Effector CD4-positive, alpha-beta T cell (primary cell): ENCODE data around the gene OBSL1.

Experiments used
- DNase-seq: peaks from one replicate; pipeline ENCODE4 v3.0.0-alpha.2; 2020

The OBSL1 gene

DNA sequence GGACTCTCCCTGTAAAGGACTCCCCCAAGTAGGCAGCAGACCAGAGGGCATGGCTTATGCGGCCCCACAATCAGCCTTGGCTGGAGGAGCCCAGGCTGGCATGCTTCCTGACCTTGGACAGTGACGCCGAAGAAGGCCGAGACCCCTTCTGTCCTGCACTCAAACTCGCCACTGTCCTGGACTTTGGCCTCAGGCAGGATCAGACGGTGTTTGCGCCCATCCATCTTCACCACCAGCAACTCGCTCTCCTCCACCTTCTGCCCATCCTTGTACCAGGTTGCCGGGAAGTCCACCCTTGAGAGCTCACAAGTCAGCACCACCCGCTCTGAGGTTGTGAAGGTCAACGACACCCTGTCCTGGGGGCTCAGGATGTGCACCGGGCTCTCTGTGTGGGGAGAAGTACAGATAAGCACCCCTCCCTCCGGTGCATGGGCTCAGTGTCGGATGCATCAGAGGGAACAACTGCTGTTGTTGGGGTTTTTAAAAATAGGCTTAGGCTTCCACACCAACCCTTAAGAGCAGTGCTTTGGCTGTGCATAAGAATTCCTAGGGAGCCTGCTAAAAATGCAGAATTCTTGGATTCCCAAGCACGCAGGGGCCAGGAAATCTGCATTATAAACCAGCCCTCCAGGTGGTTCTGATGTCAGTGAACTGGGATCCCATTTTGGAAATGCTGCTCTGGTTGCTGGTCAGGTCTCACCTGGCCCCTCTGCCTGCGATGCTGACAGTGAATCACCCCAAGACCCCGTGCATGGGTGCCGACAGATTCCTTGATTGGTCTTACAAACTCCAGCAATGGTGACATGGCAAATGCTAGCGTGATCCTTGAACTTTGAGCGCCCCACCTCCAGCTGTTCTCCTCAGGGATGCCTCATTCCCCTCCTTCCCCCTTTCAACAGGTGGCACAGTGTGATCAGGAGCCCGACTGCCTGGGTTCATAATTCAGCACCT lies 5.9 kb downstream of the OBSL1 start:
- DNase-seq: no peak

DNA sequence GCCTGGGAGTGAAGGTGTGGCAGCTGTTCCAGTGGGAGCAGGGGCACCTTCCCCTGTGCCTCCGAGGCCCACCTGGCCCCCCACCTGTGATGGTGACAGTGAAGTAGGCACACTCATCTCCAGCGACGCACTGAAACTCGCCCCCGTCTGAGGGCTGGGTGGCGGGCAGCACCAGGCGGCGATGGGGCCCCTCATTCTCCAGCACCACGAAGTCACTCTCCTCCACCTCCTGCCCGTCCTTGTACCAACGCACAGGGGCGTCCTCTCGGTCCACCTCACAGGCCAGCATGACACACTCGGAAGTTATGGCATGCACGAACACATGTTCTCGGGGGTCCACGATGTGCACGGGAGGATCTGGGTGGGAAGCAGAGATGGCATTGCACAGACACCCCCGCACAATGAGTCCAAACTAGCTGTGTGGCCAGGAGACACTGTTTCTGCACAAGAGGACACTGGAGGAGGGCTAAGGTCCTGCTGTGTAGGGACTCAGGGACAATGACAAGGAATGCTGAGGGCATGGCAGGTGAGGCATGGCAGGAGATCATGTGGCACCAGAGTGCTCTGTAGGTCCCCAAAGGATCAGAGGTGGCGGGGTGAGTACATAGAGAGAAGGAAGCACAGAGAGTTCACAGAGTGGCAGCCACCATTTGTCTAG lies 7.9 kb downstream of the OBSL1 start:
- DNase-seq: no peak

DNA sequence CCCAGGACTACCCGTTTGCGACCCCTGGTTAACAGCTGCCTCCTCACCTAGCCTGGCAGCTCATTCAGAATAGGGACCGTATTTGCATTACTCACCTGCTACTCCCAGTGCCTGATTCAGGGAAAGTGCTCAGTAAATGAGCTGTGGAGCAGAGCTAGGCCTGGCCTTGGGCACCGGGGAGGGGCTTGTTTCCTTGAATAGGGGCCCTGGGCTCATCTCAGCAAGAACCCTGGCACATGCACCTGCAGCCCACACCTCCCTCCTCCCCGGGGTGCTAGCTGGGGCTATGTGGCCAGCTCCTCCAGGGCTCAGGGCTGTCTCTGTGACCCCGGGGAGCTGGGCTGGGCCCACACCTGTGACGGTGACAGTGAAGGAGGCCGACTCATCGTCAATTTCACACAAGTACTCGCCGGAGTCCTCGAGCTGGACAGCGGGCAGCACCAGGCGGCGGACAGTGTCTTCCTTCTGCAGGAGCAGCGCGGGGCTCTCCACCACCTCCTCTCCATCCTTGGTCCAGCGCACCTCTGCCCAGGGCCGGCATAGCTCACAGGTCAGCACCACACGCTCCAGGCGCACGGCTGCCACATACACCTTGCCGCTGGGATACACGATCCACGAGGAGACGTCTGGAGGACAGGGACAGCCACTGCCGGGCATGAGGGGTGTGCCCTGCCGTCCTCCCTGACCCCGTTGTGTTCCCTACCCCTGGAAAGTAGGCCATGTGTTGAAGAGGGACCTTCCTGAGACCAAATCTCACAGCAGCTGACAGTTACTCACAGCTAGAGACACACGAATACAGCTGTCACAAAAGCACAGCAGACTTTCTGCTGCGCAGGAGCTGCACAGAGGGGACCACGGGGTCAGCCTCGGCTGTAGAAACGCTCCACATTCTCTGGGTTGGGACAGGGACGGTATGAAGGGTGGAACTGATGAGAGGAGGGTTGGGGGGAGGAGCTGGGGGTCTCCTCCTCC lies 9.0 kb downstream of the OBSL1 start:
- DNase-seq: no peak

GRCh38 chr2:219561179-219562048 lies 9.9 kb downstream of the OBSL1 start:
- no peak for DNase-seq

DNA sequence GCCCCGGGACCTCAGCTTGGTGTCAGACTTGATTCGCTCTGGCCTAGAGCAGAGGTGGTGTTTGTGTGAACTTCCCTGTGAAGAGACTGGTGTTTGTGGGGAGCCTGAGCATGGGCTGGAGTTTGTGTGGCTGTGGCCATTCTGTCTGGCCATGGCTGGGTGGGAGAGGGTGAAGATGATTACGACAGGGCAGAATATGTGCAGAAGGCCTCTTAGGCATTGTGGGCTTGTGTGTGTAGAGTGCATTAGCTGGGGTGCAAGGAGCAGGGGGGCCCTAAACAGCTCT lies 10.5 kb downstream of the OBSL1 start:
- no peak for DNase-seq

GRCh38 chr2:219560037-219560892 lies 11.1 kb downstream of the OBSL1 start:
- DNase-seq: peak; percentile 21

DNA sequence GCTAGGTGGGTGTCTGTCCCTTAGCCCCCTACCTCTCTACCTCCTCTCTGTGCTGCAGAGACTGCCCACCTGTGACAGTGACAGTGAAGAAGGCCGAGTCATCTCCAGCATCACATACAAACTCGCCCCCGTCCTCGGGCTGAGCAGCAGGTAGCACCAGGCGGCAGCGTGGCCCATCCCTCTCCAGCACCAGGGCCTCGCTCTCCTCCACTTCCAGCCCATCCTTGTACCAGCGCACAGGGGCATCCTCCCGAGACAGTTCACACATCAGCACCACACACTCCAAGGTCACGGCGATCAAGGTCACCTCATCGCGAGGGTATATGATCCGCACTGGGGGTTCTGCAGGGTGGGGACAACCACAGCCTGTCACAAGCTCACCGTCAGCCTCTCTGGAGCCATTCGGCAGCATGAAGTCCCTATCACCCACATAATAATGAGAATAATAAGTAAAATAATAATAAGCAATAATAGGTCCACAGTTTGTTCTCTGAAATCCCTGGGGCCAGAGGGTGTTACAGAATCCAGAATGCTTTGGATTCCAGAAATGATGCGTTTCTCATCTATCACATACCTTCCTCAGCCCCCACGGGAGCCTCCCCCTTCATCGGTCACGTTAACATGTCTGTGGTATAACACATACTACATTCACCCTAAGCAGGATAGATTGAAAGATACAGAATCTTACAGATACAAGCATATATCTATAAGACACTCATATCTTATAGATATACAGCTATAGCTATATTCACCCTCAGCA lies 12.0 kb downstream of the OBSL1 start:
- DNase-seq: no peak

DNA sequence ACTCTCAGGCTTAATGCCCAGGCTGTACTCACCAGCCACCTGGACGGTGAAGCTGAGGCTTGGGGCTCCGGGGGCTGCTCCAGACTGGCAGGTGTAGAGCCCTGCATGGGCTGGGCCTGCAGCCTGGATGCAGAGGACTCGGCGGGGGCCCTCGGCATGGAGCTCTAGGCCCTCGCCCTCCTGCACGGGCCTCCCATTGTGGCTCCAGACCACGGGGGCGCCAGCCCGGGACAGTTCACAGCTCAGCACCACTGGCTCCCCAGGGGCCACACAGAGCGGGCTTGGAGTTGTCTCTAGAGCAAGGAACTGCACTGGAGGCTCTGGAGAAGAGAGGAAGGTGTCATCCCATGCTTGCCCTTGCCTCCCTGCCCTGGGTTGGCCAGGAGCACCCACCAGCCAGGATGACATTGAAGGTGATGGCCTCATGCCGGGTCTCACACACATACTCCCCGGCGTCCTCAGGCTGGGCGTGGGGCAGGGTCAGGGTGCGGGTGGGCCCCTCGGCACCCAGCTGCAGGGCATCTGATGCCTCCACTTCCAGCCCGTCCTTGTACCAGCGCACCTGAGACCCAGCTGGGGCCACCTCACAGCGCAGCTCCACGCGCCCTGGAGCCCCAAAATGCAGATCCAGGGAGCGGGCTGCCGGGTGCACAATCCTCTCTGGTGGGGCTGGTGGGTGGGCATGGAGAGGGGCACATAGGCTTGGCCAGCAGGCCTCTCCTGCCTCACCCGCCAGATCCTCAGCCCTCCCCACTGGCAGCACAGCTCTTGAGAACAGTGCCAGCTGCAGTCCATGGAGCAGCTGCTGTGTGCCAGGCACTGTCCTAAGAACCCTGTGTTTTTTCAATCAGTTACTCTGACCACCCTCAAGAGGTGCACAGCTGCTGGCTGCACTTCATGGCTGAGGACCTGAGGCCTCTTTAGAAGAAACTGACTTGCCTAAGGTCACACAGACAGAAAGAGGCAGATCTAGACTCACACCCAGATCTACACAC lies 13.3 kb downstream of the OBSL1 start:
- no peak for DNase-seq

GRCh38 chr2:219557320-219557719 lies 14.0 kb downstream of the OBSL1 start:
- DNase-seq: no peak

GRCh38 chr2:219556413-219556812 lies 14.9 kb downstream of the OBSL1 start:
- no peak for DNase-seq

DNA sequence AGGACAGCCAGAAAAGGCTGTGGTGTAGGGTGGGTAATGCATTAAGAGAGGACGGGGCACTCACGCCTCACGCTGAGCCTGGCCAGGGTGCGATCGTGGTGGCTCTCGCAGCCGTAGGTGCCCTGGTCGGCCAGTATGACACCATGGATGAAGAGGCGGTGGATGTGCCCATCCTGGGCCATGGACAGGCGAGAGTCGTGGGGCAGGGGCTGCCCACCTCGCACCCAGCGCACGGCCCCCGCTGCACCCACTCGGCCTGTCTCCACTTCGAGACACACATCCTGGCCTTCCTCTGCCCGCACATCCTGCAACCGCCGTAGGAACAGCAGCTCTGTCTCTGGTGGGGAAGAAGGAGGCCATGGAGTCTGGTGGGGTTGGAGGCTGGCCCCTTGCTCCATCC lies 15.4 kb downstream of the OBSL1 start:
- no peak for DNase-seq

DNA sequence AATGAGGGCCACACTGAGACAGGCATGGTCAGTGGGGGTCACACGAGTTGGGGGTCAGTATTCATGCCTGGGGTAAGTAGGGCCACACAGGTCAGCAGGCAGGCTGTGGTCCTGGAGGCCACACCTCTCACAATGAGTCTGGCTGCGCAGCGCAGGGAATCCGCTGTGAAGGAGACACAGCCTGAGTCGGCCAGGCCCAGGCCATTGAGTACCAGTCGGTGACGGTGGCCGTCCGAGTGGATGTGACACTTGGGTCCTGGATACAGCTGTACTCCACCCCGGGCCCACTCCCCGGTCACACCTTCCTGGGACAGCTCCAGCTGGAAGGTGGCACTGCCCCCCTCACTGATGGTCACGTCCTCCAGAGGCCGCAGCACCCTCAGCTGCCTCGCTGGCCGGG lies 17.0 kb downstream of the OBSL1 start:
- DNase-seq: no peak

DNA sequence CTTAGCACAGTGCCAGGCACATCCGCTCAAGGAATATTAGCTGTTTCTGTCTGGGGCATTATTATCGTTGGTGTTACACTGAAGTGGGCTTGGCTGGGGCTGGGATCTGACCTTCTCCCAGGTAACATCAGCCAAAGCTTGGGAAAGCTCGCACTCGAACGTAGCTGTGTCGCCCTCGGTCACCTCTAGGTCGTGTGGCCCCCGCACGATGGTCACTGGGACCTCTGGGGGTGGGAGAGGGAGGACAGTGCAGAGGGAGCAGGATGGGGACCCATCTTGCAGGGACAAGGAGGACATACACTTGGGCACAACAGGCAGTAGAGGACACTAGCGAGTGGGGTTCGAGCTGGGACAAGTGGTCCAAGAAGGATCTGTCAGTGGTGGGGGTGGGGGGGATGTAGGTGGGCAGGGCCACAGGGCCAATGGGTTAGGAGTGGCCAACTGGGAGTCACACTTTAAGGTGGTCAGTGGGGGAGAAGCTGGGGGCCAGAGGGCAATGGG lies 17.8 kb downstream of the OBSL1 start:
- no peak for DNase-seq

GRCh38 chr2:219553168-219553417 lies 18.2 kb downstream of the OBSL1 start:
- no peak for DNase-seq

DNA sequence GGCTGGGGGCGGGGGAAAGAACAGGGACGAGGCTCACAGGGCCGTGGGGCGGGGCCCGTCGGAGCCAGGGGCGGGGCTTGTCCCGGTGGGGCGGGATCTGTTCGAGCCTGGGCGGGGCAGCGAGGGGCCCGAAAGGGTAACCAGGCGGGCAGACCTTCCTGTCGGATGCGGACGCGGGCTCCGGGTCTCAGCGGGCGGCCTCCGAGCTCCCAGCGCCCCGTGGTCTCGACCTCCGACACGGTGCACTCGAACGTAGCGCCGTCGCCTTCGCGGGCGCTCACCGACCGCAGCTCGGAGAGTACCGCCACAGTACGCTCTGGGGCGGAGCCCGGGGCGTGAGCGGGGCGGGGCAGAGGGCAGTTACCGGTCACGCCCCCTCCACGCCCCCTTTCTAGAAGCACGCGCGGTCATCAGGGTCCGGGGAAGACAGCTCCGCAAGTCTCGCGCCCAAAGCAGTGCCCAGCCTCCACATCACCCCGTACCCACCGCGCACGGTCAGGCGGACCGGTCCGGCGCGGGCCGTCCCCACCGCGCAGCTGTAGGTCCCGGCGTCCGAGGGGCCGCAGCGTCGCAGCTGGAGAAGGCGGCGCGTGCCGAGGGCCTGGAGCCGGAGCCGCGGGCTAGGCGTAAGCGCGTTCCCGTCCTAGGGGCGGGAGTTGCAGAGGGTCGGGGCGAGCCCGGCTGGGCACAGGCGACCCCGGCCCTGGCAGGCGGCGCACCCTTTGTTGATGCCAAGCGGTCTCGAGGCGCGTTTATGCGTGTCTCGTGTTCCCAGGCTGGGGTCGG lies 18.8 kb downstream of the OBSL1 start:
- DNase-seq: peak; percentile 72

GRCh38 chr2:219551441-219552381 lies 19.6 kb downstream of the OBSL1 start:
- DNase-seq: no peak

DNA sequence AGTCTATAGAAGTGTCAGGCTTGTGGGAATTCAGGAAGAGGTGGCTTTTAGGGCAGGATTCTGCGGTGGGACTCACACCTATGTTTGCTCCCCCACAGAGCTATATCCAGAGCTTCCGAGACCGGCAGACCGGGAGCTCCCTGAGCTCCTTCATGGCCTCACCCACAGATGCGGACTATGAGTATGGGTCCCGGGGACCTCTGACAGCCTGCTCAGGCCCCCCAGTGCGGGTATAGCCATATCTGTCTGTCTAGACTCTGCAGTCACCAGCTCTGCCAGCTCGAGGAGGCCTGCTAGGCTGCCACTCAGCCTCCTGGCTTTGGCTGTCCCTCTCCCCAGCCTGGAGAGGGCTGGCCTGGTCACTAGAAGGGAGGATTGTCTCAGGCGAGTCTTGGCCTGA lies 21.7 kb downstream of the OBSL1 start:
- no peak for DNase-seq
